Sigmoid colon (tissue), 7 donors: ENCODE data around the gene EEF2KMT. TPM values are rescaled to one million over a fixed set of nuclear protein-coding genes. Genes with fewer than 3 reads are reported as not detected.

Experiments
- DNase-seq: peaks from one replicate; pipeline ENCODE4 v3.0.0-alpha.2; 2019
- H3K27ac ChIP-seq, 4 donors: fragments of 200-600 bp; sonication (generic); one replicate each; pipeline ENCODE4 v1.5.1; 2016 to 2019; ENCODE audit warnings: mild to moderate bottlenecking in 1 of 4
- H3K27me3 ChIP-seq, 3 donors: fragments of 200-600 bp; sonication (generic); one replicate each; pipeline ENCODE4 v1.5.1; 2019; ENCODE audit warnings: mild to moderate bottlenecking in 1 of 3
- H3K36me3 ChIP-seq, 4 donors: fragments of 200-600 bp; sonication (generic); one replicate each; pipeline ENCODE4 v1.5.1; 2016 to 2019
- H3K4me1 ChIP-seq, 4 donors: fragments of 200-600 bp; sonication (generic); one replicate each; pipeline ENCODE4 v1.5.1; 2017 to 2019
- H3K4me3 ChIP-seq, 4 donors: fragments of 200-600 bp; sonication (generic); one replicate each; pipeline ENCODE4 v1.5.1; 2017 to 2019; ENCODE audit warnings: mild to moderate bottlenecking in 2 of 4, moderate library complexity in 1 of 4
- H3K9me3 ChIP-seq, 4 donors: fragments of 200-600 bp in 3 of 4; sonication (generic) in 3 of 4; one replicate each; pipeline versions ENCODE4 v1.5.1 to v1.6.1; 2013 to 2019
- CTCF ChIP-seq, 4 experiments: fragments of 450-650 bp in 3 of 4; fragments of 200-600 bp in 1 of 4; IDR thresholded peaks; one replicate each; pipeline ENCODE4 v1.5.1; 2016 to 2019; ENCODE audit warnings: antibody characterized with exemption in 4 of 4, mild to moderate bottlenecking in 3 of 4, moderate library complexity in 2 of 4
- EP300 ChIP-seq, 4 donors: sonication (generic); formaldehyde crosslinking; IDR thresholded peaks; one replicate each; pipeline ENCODE4 v1.6.1; 2017; ENCODE audit warnings: antibody characterized with exemption in 4 of 4
- POLR2A ChIP-seq, 2 donors: fragments of 450-650 bp; IDR thresholded peaks; one replicate each; pipeline ENCODE4 v1.6.1; 2016; ENCODE audit warnings: antibody characterized with exemption in 2 of 2, mild to moderate bottlenecking in 2 of 2, moderate library complexity in 2 of 2
- POLR2AphosphoS5 ChIP-seq, 4 donors: sonication (generic); formaldehyde crosslinking; IDR thresholded peaks; one replicate each; pipeline ENCODE4 v1.6.1; 2017; ENCODE audit warnings: antibody characterized with exemption in 4 of 4
- WGBS, 2 donors: extraction: QIAGEN DNeasy Blood & Tissue Kit; methylation state at CpG; one replicate each; pipeline ENCODE4 v1.1.7; 2013; 5-methylcytosine and 5-hydroxymethylcytosine counted together
- intact Hi-C: fragments of 100-400 bp; cut with DNase I; formaldehyde crosslinking; loops from one replicate; pipeline ENCODE4 v1.15.1; 2023
- polyA plus RNA-seq, 3 donors: library from polyadenylated mRNA; stranded (reverse); fragments of 200-250 nt; gene quantifications; one replicate each; pipeline ENCODE4 v1.2.3, GENCODE V29; 2013
- total RNA-seq, 4 donors: library from RNA; depleted of rRNA; stranded (reverse); fragments of >200 nt; gene quantifications; one replicate each; pipeline ENCODE4 v1.1.0, GENCODE V29; 2016
- donor health status: healthy with polysubstance abuse.
- donor health status: Bipolar disorder and iron deficiency.
- donor health status: healthy.

Gene EEF2KMT
- total and polyA plus RNA-seq, 7 donors, result 4.2 to 11.1 (median 8.6) TPM

GRCh38 chr16:5064915-5065314 is 32.7 kb downstream of the EEF2KMT start:
- Histone ChIP-seq H3K4me3 (no peak overlapping the region), H3K4me1 (peaks cover 0 to 10% (median 3%) of the 10 kb centered on the region in 4 donors), H3K27me3 (no peaks in the 10 kb centered on the region), H3K27ac (no peak overlapping the region), H3K9me3 (no peaks in the 10 kb centered on the region), H3K36me3 (no peaks in the 10 kb centered on the region)
- 11 to 43% methylated on average over 7 of the region's 7 CpGs for WGBS, 2 donors
- DNase-seq, result peak; percentile 14
- TF ChIP-seq POLR2A (IDR thresholded peaks at IDR 0.05) (no peak), EP300 (IDR thresholded peaks at IDR 0.05) (no peak), POLR2AphosphoS5 (IDR thresholded peaks at IDR 0.05) (no peak), CTCF (IDR thresholded peaks at IDR 0.05) (no peak)
- intact Hi-C loops, result no loop called here

- Histone ChIP-seq H3K4me3 (no peak overlapping the region), H3K36me3 (no peaks in the 10 kb centered on the region), H3K4me1 (peaks cover 0 to 10% (median 3%) of the 10 kb centered on the region in 4 donors), H3K27ac (no peak overlapping the region), H3K9me3 (no peaks in the 10 kb centered on the region), H3K27me3 (no peaks in the 10 kb centered on the region)
- DNase-seq, result peak; percentile 50
- WGBS, 2 donors, result 32 to 64% methylated on average over 19 of the region's 19 CpGs
- TF ChIP-seq POLR2A (IDR thresholded peaks at IDR 0.05) (no peak), POLR2AphosphoS5 (IDR thresholded peaks at IDR 0.05) (no peak), CTCF (IDR thresholded peaks at IDR 0.05) (no peak), EP300 (IDR thresholded peaks at IDR 0.05) (no peak)
- intact Hi-C loops, result no loop called here
Observed at GRCh38 chr16:5062790-5063765, 34.5 kb downstream of the EEF2KMT start.

GRCh38 chr16:5062051-5062450 is 35.5 kb downstream of the EEF2KMT start:
- peaks cover 0 to 10% (median 3%) of the 10 kb centered on the region in 4 donors for H3K4me1 ChIP-seq

GRCh38 chr16:5060073-5060641 is 37.4 kb downstream of the EEF2KMT start:
- Histone ChIP-seq H3K27ac (no peak overlapping the region), H3K9me3 (no peaks in the 10 kb centered on the region), H3K36me3 (no peaks in the 10 kb centered on the region), H3K4me1 (peaks cover 0 to 7% (median 2%) of the 10 kb centered on the region in 4 donors), H3K4me3 (no peak overlapping the region), H3K27me3 (no peaks in the 10 kb centered on the region)
- no peak for TF ChIP-seq CTCF (IDR thresholded peaks at IDR 0.05)
- TF ChIP-seq POLR2A (IDR thresholded peaks at IDR 0.05), result no peak
- no peak for TF ChIP-seq POLR2AphosphoS5 (IDR thresholded peaks at IDR 0.05)
- no peak for TF ChIP-seq EP300 (IDR thresholded peaks at IDR 0.05)
- intact Hi-C loops, result no loop called here
- DNase-seq, result peak; percentile 51
- WGBS, 2 donors, result 89 to 92% methylated on average over 10 of the region's 10 CpGs

More at GRCh38 chr16:5062051-5062450, 35.5 kb downstream of the EEF2KMT start:
- WGBS, 2 donors, result 84 to 92% methylated on average over 11 of the region's 11 CpGs
- Histone ChIP-seq H3K9me3 (no peaks in the 10 kb centered on the region), H3K27me3 (no peaks in the 10 kb centered on the region), H3K27ac (no peak overlapping the region), H3K4me3 (no peak overlapping the region), H3K36me3 (no peaks in the 10 kb centered on the region)
- intact Hi-C loops, result no loop called here
- peak; percentile 36 for DNase-seq
- TF ChIP-seq POLR2A (IDR thresholded peaks at IDR 0.05), result no peak
- no peak for TF ChIP-seq CTCF (IDR thresholded peaks at IDR 0.05)
- no peak for TF ChIP-seq POLR2AphosphoS5 (IDR thresholded peaks at IDR 0.05)
- TF ChIP-seq EP300 (IDR thresholded peaks at IDR 0.05), result no peak
